GM10248 (cell line): ENCODE measurements around the gene ABTB1.

ENCODE experiments used
- CTCF ChIA-PET: fragments of 300-600 bp; sonication (Branson Sonifier 250); formaldehyde crosslinking; extraction: SDS; loops from one replicate; lab custom pipeline; 2021; ENCODE audit warnings: antibody characterized with exemption; lab: Yijun Ruan, JAX
- POLR2A ChIA-PET: fragments of 350-650 bp; sonication (Branson Sonifier 250); formaldehyde crosslinking; extraction: SDS; loops from one replicate; lab custom pipeline; 2020; ENCODE audit warnings: antibody characterized with exemption; lab: Yijun Ruan, JAX
- DNase-seq: peaks from one replicate; pipeline ENCODE4 v3.0.0; 2012; ENCODE audit errors: extremely low spot score
- CTCF ChIP-seq: IDR thresholded peaks from 2 replicates; pipeline ENCODE4 v1.5.1; 2012; ENCODE audit warnings: mild to moderate bottlenecking, low read depth; ENCODE audit errors: extremely low read depth, missing control alignments, control extremely low read depth

Gene ABTB1

GRCh38 chr3:127706312-127706711 is 33.6 kb downstream of the ABTB1 start:
- POLR2A ChIA-PET: interaction anchor here (0.6 kb wide), 1 partner anchor 29 kb away, joined by 5 read pairs; no protein-coding TSS in a partner anchor
- CTCF ChIA-PET: interaction anchor here (0.6 to 2.0 kb wide), 8 partner anchors 10 to 131 kb away, joined by 3 to 11 read pairs (median 3); no protein-coding TSS in a partner anchor
- DNase-seq: no peak
- no peak for TF ChIP-seq CTCF

- DNase-seq: no peak
- CTCF ChIA-PET: interaction anchor here (0.6 to 2.0 kb wide), 9 partner anchors 9 to 132 kb away, joined by 3 to 11 read pairs (median 3); no protein-coding TSS in a partner anchor
- POLR2A ChIA-PET: interaction anchor here (0.6 kb wide), 1 partner anchor 29 kb away, joined by 5 read pairs; no protein-coding TSS in a partner anchor
- TF ChIP-seq CTCF: no peak
These were observed 34.1 kb downstream of the ABTB1 start for GRCh38 chr3:127706785-127707351.

GRCh38 chr3:127707851-127708411 is 35.2 kb downstream of the ABTB1 start:
- TF ChIP-seq CTCF: no peak
- ChIA-PET CTCF (interaction anchor here (0.9 kb wide), 1 partner anchor 17 kb away, joined by 3 read pairs; no protein-coding TSS in a partner anchor), POLR2A (no interaction called here)
- DNase-seq: no peak

GRCh38 chr3:127708837-127709236 is 36.1 kb downstream of the ABTB1 start:
- DNase-seq: no peak
- no peak for TF ChIP-seq CTCF
- CTCF ChIA-PET: interaction anchor here (0.7 to 1.4 kb wide), 2 partner anchors 9 to 13 kb away, joined by 3 to 5 read pairs; no protein-coding TSS in a partner anchor
- POLR2A ChIA-PET: no interaction called here

- ChIA-PET POLR2A (no interaction called here), CTCF (interaction anchor here (0.7 to 1.4 kb wide), 2 partner anchors 8 to 14 kb away, joined by 3 to 5 read pairs; no protein-coding TSS in a partner anchor)
- no peak for TF ChIP-seq CTCF
- DNase-seq: no peak
These were observed 36.7 kb downstream of the ABTB1 start for GRCh38 chr3:127709320-127710060.
